Activated CD4-positive, CD25-positive, alpha-beta regulatory T cell treated with anti-CD3 and anti-CD28 coated beads, Interleukin-2, amount 50 U/mL, for 24 hours (primary cell): ENCODE data around the gene HDAC7.

Experiments used
- ATAC-seq, 2 donors: fragments of 150-1000 bp; cut with Tn5 transposase; one replicate each; pipeline ENCODE4 v1.10.0; 2021; ENCODE audit warnings: mild to moderate bottlenecking in 1 of 2, moderate library complexity in 1 of 2

The HDAC7 gene

DNA sequence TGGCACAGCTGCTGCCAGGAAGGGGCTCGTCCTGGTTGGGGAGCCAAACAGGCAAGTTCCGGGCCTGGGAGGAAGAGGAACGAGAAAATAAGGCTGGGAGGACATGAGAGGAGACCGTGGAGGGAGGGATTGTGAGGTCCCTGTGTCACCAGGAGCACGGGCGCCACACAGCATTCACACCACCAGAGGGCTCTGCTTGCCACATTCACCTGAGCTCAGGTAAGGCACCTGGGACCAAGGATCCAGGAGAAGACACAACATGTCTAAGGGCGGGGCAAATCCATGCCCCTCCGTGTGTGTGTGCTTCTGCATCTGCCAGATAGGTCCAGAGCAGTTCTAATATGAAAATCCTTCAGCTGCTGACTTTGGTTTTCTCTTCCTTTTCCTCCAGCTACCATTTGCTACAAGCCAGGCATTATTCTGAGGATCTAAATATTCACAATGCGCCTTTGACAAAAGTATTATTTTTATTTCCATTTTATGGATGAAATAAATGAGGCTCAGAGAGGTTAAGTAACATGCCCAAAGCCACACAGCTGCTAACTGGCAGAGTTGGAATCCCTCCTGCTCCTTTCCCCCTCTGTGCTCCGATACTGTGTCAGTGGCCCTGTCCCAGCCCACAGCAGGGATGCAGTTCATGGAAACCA lies 75.6 kb downstream of the HDAC7 start:
- peak in 1 of 2 donors; percentile 50 for ATAC-seq

DNA sequence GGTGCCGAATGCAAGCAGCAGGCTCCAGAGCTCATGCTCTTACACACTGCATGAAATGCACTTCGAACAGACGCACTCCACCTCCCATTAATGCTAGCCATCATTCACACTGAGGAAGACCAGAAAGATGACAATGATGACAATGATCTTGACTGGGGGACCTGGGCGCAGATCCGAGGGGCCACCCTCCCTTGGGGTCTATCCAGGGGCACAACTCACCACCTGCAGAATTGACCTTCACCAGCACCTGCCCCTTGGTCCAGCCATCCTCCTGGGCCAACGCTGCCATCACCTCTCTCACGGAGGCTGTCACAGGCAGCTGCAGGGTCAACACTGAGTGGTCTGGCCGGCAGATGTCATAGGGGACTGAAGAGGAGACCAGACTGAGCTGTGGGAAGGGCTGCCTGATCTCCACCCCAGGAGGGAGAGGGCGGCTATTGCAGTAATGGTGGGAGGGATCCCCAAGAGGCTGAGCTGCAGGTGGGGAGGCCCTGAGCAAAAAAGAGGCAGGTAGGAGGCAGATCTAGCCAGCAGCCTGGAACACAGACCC lies 76.3 kb downstream of the HDAC7 start:
- ATAC-seq = no peak

DNA sequence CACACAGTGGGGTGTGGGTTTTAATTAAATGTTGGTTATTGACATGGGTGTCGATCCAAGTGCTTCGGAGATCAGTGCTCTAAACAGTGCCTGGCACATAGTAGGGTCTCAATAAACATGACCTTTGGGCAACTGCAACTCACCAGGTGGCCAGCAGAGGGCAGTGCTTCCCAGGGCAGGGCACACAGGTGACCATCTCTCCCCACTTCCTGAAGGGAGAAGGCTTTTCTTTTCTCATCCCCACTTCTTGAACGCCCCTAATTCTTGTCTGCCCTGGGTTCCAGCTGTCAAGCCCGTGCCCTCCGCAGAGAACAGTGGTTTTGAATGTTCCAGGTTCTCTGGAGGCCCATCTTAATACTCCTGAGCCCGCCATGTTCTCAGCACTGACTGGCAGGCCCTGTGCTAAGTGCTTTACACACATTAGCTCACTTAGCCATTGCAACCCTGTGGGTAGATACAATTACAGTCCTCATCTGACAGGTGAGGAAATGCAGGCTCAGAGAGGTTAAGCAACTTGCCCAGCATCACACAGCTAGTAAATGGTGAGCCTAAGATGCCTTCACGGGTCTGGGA lies 77.4 kb downstream of the HDAC7 start:
- peak; percentile 47 to 51 for ATAC-seq

DNA sequence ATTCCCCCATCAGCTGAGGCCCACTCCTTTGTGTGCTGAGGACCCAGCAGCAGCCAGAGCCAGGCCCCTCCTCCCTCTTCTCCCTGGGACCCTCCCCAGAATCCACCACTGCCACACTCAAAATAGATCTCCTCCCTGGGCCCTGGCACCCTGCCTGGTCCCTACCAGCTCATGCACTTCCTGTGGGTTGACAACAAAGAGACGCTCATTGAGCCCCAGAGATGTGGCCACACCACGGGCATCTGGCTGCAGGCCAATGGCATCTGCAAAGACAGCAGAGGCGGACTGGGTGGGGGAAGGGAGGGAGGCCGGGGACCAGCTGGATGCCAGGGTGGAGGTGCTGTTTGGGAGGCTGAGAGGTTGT lies 78.4 kb downstream of the HDAC7 start:
- peak; percentile 22 to 30 for ATAC-seq

DNA sequence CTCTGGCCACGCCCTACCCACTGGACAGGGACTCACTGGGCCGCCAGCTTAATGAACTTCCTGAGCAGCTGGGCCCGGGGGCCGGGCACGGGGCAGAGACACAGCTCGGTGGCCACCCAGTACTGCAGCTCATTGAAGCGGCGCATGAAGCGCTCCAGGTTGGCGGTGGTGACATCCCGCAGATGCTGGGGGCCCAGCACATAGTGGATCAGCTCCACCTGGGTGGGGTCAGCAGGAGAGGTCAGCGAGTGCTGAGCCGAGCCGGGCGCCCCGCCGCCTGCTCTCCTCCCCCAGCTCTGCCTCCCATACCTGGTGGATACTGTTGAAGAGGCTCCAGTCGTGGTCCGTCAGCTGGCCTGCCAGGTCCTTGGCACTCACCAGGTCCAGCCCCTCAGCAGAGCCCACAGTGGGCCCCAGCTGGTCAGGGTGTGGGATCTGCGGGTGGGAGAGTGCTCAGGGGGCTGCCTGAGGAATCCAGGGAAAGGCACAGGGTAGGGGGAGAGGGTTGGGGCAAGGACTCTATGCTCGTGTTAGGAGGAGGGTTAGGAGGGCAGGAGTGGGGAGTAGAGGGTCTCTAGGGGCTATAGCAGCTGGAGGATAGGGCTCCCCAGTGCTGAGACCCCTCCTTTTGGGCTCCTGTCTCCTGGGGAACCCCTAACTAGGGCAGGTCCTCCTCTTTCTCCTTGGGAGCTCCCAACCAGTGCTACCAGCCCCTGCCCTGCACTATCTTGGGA lies 78.9 kb downstream of the HDAC7 start:
- no peak for ATAC-seq

DNA sequence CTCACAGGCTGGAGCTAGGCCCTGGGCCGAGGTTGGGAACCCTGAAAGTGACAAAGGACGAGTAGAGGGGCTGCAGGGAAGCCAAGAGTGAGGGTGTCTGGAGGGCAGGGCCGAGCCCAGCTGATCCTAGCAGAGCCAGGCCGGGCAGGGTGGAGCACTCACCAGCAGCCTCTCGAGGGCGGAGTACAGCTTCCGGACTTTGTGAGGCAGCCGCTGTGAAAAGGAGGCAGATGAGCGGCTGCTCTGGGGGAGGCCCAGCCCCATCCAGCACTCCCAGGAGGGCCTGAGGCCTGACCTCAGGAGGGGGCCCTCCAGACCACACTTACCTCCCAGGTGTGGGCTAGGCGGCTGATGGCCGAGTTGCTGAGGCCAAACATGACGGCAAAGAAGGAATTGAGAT lies 79.7 kb downstream of the HDAC7 start:
- ATAC-seq = no peak

DNA sequence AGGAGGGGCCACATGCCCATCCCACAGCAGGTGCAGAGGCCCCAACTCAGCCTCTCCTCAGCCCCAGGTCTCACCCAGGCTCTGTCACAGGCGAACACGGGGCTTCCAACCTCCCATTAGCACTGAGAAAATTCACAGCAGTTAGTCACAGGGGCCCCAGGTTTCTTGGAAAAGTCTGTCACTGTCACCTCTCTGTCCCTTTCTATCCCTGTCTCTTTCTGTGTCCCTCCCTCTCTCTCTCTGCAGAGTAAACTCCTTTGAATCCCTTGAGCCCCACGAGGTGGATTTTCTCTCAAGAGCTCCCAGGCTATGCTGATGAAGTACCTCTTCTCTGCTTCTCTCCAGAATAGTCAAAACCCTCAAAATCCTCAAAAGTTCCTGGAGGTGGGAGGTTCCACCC lies 80.4 kb downstream of the HDAC7 start:
- ATAC-seq = no peak

DNA sequence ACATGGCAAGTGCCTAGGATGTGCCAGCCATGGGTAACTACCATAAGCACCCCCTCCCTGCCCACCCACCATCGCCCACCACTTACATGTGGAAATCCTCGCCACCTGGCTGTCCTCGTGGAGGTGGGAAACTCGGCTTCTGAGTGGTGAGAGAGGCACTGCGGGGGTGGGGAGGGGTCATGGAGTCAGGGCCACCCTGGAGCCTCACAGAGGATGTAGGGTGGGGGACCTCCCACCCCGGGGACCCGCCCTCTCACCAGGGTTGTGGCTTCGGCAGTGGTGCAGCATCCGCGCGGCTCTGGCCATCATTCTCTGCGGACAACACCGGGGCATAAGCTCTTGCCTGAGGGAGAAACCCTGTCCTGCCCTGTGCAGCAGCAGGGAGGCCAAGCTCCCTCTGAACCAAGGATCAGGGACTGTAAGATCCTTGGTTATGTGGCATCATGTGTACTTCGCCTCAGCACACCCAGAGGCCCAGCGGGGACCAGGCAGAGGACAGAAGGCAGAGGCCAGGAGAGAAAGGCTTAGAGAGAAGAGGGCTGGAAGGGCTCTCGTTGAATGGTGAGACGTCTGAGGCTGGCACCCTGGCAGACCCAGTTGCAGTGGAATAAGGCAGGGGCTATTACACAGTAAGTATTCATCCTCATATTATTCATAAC lies 81.6 kb downstream of the HDAC7 start:
- no peak for ATAC-seq

DNA sequence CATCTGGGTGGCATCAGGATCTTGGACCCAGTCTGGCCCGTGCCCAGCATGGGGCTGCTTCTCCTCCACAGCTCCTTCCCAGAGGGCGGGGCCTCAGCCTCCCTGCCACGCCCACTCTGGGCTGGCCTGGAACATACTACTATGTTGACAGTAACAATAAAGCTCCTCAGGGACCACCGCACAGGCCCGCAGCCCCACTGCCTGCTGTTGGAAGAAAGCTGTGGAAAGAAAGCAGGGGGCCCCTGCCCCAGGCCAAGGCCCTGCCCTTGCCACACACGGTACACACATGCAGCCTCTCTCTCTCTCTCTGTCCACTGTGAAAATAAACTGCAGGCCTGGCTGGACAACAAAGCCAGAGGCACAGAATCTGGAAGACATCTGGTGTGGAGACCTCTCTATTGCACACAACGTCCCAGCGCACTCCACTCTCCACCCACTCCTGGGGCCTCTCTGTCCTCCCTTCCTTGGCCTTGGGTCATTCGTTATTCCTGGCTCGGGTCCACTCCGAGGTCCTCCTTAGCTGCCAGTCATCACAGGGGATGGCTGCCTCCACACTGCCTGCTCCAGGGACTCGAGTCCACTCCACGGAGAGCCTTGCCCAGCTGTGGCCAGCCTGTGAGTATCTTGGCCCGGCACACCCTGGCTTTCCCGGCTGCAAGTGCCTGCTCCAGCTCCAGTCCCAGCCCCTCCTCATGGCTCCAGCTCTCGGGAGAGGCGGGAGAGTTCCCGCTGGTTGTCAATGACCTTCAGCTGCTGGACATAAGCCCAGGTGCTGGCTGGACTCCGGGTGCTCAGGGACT lies 82.6 kb downstream of the HDAC7 start:
- no peak for ATAC-seq

DNA sequence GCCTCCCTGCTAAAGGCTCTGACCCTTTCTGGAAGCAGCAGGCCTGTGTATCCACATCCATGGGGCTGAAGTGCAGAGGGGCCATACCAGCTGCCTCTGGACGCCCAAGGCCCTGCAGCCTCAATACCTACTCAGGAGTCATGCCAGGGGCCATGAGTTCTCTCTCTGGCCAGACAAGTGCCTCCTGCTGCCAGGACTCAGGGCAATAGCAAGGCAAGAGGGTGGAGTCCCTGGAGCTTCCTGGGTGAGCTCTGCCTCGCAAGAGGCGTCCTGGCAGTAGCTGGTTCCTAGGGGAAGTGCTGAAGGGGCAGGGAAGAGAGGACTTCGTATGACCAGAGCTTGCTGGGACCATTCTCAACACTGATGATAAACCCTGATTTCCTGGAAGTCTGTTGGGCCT lies 83.5 kb downstream of the HDAC7 start:
- no peak for ATAC-seq

DNA sequence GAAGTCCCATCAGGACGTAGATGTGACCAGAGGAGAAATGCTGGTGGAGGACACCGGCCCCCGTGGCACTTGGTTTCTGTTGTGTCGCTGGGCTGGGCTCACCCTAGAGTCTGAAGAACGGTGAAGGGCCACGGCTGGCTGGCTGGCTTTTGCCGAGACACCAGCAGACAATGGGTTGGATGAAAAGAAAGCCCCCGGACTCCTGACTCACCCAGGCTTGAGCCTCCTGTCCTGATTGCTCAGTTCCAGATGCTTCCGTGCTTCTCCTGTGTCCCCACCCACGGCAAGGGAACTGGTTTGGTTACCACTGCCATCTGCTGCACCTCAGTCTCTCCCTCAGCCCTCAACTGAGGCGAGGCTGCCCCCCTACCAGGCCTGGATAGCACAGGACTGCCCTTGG lies 84.1 kb downstream of the HDAC7 start:
- no peak for ATAC-seq

DNA sequence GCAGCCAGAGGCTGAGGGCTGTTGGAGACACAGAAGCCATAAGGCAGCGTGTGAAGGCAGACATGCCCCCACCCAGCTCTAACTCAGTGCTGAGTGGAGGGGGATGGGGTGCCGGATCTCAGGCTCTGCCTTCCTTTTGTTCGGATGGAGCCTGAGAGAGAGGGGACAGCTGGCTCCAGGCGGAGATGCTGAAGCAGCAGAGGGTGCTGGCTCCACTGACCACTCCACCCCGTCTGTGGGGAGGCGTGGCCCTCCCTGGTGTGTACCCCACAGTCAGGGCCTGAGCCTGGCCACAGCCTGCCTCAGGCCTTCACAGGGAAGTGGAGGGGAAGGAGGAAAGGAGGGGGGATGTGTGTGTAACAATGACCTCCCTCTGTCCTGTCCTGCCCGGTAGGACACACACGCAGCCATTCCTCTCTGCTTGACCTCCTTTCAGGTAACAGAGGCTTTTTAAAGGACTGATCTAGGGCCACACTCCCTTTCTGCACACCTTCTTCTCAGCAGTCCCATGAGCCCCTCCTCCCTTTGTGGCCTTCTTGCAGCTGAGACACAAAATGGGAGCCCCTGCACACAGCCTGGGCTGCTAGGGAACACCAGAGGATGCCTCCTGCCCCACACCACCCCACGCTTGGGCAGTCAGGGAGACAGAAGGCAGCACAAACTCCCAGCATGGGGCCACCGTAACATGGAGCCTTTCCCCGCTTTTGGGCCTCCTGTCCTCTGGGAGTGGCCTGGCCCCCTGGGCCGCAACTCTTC lies 84.8 kb downstream of the HDAC7 start:
- ATAC-seq = no peak

DNA sequence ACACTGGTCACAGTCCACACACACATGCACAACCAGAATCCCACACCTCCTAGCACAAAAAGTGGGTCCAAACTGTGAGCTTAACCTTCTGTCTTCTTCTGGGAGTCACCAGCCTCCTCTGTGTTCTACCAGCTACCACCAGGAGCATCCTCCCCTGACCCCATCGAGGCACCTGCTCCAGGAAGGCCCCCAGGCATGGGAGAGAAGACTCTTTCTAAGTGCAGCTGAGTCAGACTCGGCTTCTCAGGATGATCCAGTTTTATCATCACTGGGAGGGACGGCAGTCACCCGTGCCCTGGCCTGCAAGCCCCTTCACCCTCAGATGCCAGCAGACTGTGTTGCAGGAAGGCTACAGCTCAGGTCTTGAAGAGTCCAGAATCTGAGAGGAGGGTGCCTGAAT lies 86.6 kb downstream of the HDAC7 start:
- no peak for ATAC-seq
